GM18498 (cell line): ENCODE results near the gene PIGQ.

ENCODE experiments used
- ATAC-seq: cut with Tn5 transposase; IDR thresholded peaks from one replicate; pipeline ENCODE4 v1.9.1; 2021; ENCODE audit warnings: mild to moderate bottlenecking, moderate library complexity; ENCODE audit not compliant: unreplicated experiment

The PIGQ gene

DNA sequence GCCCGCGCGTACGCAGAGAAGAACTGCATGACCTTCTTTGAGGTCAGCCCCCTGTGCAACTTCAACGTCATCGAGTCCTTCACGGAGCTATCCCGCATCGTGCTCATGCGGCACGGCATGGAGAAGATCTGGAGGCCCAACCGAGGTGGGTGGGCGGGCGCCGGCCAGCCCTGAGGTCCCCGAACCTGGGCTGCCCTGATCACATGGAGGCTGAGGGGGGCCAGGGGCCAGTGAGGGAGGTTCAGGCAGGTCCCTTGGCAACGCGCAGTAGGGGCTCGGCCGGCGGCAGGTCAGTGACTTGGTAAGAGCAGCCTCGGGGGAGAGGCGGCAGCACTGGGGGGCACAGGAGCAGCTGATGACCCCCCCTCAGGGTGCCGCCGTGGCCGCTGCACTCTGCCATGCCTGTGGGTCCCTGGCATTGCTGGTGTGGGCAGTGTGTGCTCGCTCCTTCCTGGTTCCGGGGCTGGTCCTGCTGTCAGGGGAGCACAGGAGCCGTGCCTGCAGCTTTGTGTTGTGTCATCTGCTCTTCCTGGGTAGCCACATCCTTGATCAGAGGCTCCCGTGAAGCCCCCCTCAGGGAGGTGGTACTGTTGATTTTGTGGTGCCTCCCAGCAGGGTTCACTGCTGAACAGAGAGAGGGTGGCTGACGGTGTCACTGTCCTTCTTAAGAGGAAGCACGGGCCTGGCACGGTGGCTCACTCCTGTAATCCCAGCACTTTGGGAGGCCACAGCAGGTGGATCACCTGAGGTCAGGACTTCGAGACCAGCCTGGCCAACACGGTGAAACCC, 56.4 kb downstream of the PIGQ start:
- ATAC-seq, result no peak

DNA sequence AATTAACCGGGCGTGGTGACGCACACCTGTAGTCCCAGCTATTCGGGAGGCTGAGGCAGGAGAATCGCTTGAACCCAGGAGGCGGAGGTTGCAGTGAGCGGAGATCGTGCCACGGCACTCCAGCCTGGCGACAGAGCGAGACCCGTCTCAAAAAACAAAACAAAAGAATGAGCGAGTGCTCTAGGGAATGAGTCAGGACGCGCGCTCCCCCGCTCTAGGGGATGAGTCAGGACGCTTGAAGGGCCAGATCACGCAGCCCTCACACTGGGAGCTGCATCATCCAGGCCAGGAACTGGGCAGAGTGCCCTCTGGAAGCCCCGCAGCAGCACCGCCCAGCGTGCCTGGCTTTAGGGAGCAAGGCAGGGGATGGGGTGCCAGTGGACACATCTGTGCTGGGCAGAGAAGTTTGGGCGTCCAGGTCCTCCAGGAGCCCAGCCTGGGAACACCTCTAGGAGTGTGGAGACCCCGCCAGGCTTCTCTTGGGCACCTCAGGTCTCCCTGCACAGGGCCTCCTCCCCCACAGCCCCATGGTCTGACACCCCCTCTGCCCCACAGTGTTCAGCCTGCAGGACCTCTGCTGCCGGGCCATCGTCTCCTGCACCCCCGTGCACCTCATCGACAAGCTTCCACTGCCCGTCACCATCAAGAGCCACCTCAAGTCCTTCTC, 57.2 kb downstream of the PIGQ start:
- ATAC-seq, result no peak

DNA sequence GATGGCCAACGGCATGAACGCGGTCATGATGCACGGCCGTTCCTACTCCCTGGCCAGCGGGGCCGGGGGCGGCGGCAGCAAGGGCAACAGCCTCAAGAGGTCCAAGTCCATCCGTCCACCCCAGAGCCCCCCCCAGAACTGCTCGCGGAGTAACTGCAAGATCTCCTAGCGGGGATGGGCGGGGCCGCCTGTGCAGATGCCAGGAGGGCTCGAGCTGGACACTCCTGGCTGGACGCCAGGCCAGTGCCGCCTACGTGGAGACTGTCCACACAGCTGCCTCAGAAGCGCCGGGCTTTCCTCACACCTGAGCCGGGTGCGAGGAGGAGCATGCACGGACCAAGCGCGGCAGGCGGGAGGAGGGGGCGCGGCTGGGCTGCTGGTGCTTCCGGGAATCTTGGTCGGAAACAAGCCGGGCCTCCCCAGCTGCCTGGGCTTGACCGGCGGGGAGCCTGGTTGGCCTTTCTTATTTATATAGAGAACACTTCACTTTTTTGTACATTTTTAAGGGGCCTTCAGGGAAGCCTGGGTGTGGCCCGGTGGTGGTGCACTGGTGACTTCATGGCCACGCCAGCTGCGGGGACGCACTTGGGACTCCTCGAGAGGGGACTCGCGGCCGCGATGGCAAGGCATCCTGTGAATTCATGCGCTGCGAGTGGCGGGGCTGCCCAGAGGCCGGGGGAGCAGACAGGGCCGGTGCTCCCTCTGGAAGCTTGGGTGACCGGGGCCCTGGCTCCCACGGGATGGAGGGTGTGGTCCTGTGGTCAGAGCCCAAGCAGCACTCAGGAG, 57.9 kb downstream of the PIGQ start:
- ATAC-seq, result no peak

DNA sequence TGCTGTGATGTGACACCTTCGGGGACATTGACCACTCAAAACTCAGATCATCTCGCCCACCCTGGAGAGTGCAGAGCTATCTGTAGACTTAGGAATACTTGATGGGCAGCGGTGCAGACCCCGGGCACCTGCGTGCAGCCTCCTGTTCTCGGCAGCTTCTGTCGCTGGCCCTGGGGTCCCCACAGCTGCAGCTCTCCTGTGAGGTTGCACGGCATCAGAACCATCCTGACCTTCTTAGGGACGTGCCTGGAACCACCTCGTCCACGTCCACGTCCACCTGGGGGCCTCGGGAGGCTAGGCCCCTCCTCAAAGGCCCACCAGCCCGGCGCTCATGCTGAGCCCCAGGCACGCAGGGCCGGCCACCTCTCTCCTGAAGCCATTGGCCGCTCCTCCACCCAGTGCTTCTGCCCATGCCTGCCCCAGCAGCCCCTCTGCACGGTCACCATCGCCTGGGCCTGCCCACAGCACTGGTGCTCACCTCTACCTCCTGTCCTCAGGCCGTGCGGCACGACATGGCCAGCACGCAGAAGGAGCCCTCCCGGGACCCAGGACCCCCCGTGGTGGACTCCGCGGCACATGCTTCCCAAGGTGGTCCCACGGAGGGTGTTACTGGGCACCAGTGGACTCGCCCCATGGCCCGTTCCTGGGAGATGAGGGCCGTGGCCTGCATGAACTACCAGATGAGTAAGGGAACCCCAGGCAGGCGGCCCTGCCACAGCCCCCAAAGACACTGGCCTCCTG, 58.7 kb downstream of the PIGQ start:
- ATAC-seq, result no peak

DNA sequence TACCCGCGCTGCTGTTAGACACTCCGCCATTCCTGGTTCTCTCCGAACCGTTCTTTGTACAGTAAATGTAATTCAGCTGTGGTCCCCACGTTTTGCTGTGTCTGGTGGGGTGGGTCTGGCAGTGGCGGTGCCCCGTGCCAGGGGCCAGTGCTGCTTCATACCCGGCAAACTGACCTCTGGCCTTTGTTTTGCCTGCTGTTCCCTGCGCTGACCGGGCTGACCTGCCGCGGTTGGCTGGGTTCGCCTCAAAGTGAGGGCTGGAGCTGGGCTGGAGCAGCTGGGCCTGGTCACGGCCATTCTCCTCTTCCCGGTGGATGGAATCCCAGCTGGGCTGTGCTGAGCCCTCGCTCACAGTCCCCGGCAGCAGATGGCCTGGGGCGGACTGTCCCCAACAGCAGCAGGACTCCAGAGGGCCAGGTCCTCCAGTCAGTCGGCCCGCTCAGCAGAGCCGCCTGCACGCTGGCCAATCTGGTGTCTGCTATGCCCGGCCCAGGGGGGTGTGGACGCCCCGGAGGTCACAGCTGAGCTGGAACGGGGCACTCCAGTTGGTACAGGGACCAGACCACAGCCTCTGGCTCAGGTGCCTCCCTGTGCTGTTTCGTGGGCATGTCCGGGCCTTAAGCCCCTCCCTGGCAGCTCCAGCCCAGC, 59.5 kb downstream of the PIGQ start:
- ATAC-seq, result no peak

- ATAC-seq, result no peak
Measured at GRCh38 chr16:629833-630248, 60.1 kb downstream of the PIGQ start.

GRCh38 chr16:630249-630814, 60.6 kb downstream of the PIGQ start:
- no peak for ATAC-seq

- no peak for ATAC-seq
Measured at GRCh38 chr16:630815-631405, 61.1 kb downstream of the PIGQ start, which contains the start of gene WFIKKN1. TSS of gene WFIKKN1 (plus strand) at chr16:630985. CDS start at chr16:631254, 269 bp downstream.

- no peak for ATAC-seq
Measured at GRCh38 chr16:631808-632358, 62.1 kb downstream of the PIGQ start.

GRCh38 chr16:632486-633335, 62.9 kb downstream of the PIGQ start:
- ATAC-seq, result no peak

- no peak for ATAC-seq
Measured at GRCh38 chr16:633336-634050, 63.7 kb downstream of the PIGQ start.
